NCI-H748 treated with DMSO at 0.1 percent for 48 hours (cell line): ENCODE measurements around the gene AHI1.
A peak's percentile ranks its signal among the peaks of the same experiment; 100 is the strongest.

Experiments
- DNase-seq: peaks from one replicate; lab custom pipeline; 2025; lab: John Stamatoyannopoulos, UW

The AHI1 gene

DNA sequence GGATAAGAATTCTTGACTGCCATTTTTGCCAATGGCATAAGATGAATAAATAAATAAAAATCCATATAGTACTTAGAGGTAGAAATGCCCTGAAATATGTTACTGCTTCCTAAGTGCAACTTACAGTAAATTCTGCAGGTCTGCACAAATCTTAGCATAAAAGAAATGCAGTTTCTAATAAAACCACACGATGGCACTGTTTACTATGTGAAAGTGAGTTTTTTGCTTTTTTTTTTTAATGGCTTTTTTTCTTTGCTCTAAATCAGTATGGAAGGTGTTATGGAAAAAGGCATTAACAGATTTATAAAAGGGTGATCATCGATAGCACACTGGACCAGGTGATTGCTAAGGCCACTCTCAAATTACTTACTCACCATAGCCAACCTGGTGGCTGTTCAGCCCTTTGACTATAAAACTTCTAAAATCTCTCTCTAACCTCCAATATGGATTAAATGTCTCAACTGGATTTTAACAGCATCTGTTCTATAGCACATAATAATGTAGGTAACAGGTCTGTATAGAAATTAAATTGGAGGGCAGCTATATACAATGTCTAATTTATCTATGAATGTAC is 45.8 kb downstream of the AHI1 start:
- DNase-seq, result peak; percentile 28

DNA sequence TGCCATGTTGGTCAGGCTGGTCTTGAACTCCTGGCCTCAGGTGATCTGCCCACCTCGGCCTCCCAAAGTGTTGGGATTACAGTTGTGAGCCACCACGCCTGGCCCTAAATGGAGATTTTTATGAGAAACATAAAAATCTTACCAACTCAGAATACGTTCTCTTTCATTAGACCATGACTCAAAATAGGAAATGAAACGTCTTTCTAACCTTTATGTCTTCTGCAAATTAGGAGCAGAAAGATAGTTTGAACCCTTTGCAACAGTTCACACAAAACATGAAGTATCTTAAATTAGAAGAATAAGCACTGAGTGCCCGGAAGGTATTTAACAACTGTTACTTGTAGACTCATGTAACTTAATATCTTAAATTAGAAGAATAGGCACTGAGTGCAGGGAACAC is 48.3 kb downstream of the AHI1 start:
- DNase-seq, result no peak

GRCh38 chr6:135440087-135440792 is 57.3 kb downstream of the AHI1 start:
- DNase-seq, result no peak

- no peak for DNase-seq
These were observed 58.0 kb downstream of the AHI1 start for GRCh38 chr6:135439549-135439948.

DNA sequence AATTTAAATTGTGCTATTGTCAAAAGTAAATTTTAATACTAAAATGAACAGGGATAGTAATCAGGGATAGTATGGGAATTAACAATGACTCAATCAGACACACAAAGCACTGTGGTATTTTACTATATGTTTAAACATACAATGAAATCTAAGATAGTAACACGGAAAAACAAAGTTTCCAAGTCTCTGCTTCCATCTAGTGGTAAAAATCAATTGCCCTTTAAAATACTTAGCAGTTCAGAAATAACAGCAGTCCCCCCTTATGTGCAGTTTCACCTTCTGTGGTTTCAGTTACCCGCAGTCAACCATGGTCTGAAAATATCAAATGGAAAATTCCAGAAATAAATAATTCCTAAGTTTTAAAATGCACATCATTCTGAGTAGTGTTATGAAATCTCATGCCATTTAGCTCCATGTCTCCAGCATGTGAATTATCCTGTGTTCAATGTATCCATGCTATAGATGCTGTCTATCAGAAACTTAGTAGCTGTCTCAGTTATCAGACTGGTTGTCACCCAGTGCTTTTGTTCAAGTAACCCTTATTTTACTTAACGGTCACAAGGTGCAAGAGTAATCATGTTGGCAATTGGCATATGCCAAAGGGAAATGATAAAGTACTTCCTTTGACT is 58.5 kb downstream of the AHI1 start:
- DNase-seq, result peak; percentile 19

DNA sequence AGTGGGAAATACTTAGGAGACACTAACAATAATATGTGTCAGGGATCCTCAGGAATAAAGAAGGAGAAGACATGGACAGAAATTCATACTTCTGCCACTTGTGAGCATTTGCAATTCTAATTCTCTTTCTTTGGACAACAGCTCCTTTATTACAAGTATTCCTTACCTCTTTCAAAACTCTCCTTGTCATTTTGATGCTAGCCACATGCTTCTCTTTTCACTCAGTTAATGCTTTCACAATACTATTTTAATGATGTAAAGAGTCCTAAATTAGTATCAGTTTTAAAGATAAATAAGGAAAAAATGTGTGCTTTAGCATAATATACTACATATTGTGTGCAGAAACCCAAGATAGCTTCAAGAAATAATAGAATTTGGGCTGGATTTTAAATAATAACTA is 62.5 kb downstream of the AHI1 start:
- DNase-seq, result no peak

- DNase-seq, result no peak
These were observed 63.4 kb downstream of the AHI1 start for GRCh38 chr6:135434095-135434494.

DNA sequence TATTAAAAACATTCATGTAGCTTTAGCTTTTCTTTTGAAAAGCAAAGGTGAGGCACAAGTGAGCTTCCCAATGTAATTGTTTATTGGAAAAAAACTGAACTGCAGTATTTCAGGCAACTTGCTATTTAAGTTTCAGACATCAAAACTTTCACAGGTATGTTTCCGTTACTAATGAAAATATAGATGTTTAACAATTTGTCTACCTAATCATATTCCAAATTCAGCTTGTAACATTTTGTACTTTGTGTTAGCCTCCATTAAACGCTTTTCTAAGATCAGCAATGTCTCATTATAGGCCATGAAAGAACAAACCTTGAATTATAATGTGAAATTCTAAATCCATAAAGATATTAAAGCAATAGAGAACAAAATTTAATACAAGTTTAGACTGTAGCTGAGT is 69.5 kb downstream of the AHI1 start:
- no peak for DNase-seq

GRCh38 chr6:135426833-135427232 is 70.7 kb downstream of the AHI1 start:
- no peak for DNase-seq

- no peak for DNase-seq
These were observed 73.2 kb downstream of the AHI1 start for GRCh38 chr6:135424385-135424784.

DNA sequence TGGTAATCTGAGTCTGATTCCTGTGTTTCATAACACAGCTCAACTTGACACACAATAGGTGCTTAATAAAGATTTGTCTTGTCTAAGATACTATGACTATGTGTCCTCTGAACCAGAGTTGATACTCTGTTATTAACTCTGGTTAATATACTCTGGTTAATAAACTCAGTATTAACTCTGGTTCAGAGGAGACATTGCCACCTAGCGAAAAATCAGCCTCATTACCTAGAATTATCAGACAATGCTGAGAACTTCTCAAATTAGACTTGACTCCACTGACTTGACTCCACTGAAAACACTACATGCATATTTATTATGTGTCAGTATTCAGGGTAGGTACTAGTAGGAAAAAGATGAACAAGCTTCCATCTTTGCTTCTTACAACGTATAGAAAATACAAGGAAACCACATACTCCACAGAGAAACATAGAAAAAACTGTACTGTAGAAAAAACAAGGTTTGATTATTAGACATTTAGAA is 73.9 kb downstream of the AHI1 start:
- DNase-seq, result peak; percentile 49

DNA sequence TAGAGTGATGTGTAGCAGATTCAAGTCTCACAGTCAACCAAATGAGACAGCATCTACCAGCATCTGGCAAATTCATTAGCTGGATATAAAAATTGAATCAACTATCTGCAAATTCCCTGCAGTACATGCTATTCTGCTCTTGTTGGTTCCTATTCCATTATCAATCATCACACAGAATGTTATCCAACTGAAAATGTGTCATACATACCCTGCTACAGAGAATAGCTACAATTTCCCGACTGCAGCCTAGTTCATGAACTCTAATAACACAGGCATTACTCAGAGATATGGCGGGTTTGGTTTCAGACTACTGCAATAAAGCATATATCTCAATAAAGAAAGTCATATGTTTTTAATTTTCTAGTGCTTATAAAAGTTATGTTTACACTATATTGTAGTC is 78.4 kb downstream of the AHI1 start:
- no peak for DNase-seq

DNA sequence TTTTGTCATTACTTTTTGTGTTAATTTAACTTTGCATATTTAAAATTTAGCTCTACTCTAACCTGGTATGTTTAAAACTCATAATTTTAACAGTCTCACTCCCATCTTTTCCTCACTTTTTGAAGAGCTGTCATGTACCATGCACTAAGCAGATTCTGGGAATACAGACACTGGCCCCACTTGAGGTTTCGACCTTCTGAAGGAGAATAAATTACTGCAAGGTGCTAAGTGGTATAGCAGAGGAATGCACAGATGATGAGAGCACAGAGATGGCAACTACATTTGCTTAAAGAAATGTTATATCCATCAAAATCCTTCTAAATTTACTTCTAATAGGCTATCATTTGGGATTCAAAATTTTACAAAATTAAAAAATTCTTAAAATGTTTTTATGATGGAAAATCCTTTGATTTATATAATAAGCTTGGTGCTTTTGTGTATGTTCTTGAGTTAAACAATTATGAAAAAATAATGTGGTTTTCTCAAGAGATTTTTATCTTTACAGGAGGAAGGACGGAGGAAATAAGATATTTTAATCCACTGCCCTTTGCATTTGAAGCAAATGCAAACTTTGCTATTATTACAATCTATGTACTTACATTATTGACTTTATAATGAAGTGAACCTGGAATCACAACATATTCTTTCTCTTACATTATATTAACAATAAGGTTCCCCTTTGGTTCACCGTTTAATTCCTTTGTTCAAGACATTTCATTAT is 79.3 kb downstream of the AHI1 start:
- DNase-seq, result no peak

- no peak for DNase-seq
These were observed 84.8 kb downstream of the AHI1 start for GRCh38 chr6:135412761-135413160.

GRCh38 chr6:135411849-135412248 is 85.7 kb downstream of the AHI1 start:
- no peak for DNase-seq

DNA sequence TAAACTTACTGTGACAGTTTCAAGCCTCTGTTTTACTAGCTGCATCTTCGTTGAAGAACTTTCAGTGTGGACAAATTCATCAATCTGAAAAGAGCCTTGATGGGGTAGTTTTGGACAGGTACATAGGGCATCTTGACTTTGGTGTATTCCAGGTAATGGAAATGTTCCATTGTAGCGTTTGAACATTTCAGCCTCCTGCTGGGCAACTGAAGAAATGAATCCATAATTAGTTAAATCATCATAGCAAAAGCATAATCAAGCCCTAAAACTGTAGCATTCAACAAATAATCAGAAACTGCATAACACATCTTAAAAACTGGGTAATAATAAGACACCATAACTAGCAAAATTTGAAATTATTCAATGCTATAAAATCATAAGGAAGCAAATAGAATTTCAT is 86.2 kb downstream of the AHI1 start:
- no peak for DNase-seq

DNA sequence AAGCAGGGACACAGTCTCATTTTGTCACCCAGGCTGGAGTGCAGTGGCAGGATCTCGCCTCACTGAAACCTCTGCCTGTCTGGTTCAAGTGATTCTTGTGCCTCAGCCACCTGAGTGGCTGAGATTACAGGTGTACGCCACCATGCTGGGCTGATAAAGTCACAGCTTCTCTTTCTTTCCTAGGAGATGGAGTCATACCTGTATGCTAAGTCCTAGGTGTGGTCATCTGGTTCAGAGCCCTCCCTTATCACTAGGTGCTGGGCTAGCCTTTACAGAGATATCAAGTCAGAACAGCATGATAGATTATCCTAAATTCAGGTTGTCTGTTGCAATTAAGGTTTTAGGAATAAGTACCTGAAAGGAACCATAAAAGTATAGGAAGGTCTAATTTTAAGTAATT is 86.7 kb downstream of the AHI1 start:
- DNase-seq, result no peak

DNA sequence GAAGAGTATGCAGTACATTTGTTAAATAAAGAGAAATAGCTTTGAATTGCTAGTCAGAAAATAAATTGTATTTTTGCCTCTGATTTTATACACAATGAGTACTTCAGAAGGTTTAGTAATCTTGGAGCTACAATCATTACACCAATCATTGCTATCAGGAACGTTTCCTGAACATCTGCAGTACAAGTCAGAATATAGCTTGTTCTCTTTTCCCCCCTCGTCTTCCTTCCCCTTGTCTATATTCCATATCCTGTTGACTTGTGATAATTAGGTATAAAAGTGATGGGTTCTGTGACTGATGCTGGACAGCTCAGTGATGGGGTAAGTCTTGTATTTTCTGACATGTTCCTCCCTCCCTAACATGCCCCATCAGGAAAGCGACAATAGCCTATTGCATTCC is 94.0 kb downstream of the AHI1 start:
- no peak for DNase-seq

DNA sequence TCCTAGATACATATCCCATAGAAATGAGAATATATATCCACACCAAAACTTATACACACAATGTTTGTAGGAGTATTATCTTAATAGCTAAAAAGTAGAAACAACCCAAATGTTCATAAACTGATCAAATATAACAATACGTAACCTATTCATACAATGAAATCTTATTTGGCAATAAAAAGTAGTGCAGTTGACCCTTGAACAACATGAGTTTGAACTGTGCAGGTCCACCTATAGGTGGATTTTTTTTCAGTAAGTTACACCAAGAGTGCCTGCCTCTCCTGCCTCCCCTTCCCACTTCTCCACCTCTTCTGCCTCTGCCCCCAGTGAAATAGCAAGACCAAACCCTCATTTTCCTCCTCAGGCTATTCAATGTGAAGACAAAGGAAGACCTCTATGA is 95.2 kb downstream of the AHI1 start:
- no peak for DNase-seq

DNA sequence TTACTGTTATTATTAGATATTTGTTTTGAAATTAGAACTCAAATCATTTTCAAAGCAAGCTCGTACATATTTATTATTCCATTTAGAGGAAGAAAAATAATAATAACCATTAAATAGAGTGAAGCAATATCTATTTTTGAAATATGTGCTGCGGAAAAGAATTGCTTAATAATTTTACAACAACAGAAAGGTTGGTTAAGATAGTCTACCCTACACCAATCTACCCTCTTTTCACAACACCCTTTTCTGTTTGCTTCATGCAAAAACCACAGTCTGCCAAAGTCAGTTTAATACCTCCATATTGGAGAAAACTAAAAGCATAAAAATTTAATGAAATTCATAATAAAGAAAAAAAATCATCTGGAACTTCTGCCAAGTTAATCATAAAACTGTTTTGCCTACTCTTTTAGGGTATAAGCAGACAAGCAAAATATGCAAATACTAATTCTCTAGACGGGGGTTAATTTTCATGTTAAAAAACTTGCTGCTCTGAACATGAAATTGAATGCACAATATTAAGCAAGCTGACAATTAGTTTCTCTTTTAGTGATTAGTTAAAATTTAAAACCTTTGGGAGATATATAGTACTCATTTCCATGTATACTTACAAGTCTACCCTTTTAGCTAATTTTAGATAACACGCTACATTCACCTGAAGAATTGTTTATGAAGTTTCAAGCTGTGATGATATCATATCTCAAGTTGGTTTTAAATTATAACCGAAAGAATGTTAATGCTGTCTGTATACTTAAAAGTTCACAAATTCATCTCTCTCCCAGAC is 100.2 kb downstream of the AHI1 start:
- DNase-seq, result no peak

DNA sequence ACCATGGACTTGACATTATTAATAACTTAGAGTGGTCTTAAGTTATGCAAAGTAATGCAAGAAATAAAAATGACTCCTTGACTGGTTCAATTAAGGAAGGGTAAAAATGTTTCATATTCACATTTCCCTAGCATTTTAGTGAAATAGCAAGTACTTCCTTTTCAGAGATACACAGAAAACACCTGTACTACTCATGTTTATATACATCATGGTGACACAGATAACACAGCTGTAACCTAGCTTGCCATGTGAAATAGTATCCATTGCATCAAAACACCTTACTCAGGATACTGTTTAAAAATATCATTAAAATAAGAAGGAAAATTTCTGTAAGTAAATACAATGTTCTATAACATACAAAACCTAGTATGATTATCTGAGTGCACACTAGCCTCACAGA is 102.4 kb downstream of the AHI1 start:
- no peak for DNase-seq

DNA sequence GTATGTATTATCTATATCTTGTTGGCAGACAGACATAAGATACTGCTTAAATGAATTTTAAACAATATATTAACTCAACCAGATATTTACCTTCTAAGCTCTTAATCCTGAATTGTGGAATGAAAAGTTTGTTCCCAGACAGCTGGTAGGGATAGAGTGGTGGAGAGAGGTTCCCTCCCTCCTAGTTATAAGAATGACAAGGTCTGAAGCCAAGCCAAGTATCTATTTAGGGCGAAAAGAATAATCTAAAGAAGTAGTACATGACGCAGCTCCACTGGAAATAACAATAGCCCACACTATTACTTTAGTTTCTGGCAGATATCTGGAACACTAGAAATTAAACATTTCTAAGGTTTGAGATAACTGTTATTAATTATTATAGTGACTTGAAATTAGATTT is 104.3 kb downstream of the AHI1 start:
- no peak for DNase-seq
